Measurements from ENCODE around the gene WDR26. TPM values are rescaled to one million over a fixed set of nuclear protein-coding genes. Genes with fewer than 3 reads are reported as not detected.
A peak's percentile ranks its signal among the peaks of the same experiment; 100 is the strongest.

Gene WDR26
- total RNA-seq, 1 experiment from 2014 or later = 81.4 TPM

GRCh38 chr1:224357626-224358124 is 76.9 kb downstream of the WDR26 start:
- Histone ChIP-seq H3K23ac (ENCODE audit: insufficient read length, low read depth, low read length) (no peak overlapping the region), H3K4me2 (ENCODE audit: insufficient read depth, insufficient read length, low read length) (peak overlapping the region; percentile 71), H2BK15ac (ENCODE audit: low read depth, low read length) (no peak overlapping the region), H4K20me1 (ENCODE audit: control insufficient read depth, insufficient read depth, insufficient read length) (no peaks in the 10 kb centered on the region), H3K14ac (ENCODE audit: insufficient read depth, low read length) (no peak overlapping the region), H2BK20ac (ENCODE audit: low read depth, low read length, poor library complexity, severe bottlenecking) (no peak overlapping the region), H3K79me1 (ENCODE audit: insufficient read depth, low read depth, low read length, poor library complexity, severe bottlenecking) (peaks cover 7% of the 10 kb centered on the region), H2BK120ac (ENCODE audit: low read depth, low read length, poor library complexity, severe bottlenecking) (no peak overlapping the region), H3K79me2 (ENCODE audit: insufficient read depth, low read length) (peaks cover 17% of the 10 kb centered on the region; the same call in 1 of the 2 replicates), H3K9me3 (ENCODE audit: control insufficient read depth, low read depth, low read length) (no peaks in the 10 kb centered on the region), H3K4ac (ENCODE audit: low read depth, low read length) (no peak overlapping the region), H3K9ac (ENCODE audit: extremely low read depth, insufficient read length, low read length) (peak overlapping the region; percentile 59), H3K4me1 (ENCODE audit: insufficient read depth, low read length) (peaks cover 2% of the 10 kb centered on the region; the same call in 1 of the 2 replicates), H4K8ac (replicated peaks; ENCODE audit: insufficient read length, low read depth, low read length) (no peak overlapping the region), H4K5ac (ENCODE audit: insufficient read length, low read depth, low read length) (no peak overlapping the region), H2BK5ac (ENCODE audit: insufficient read length, low read length) (no peak overlapping the region), H4K91ac (ENCODE audit: insufficient read length, low read depth, low read length) (no peak overlapping the region), H3T11ph (ENCODE audit: low read length) (no peak overlapping the region), H3K18ac (ENCODE audit: insufficient read length, low read depth, low read length) (no peak overlapping the region), H2AK5ac (ENCODE audit: insufficient read length, low read length) (no peak overlapping the region), H3K23me2 (ENCODE audit: insufficient read length, low read depth, low read length, poor library complexity, severe bottlenecking) (no peaks in the 10 kb centered on the region), H3K56ac (ENCODE audit: insufficient read length, low read depth, low read length) (no peak overlapping the region), H3K27ac (ENCODE audit: insufficient read length, low read depth, low read length) (no peak overlapping the region), H2BK12ac (ENCODE audit: insufficient read length, low read depth, low read length) (no peak overlapping the region), H3K27me3 (ENCODE audit: insufficient read depth, low read length) (no peaks in the 10 kb centered on the region), H2AFZ (ENCODE audit: low read length) (no peak overlapping the region)
- Mint-ChIP-seq H3K9me3 (peaks cover 0 to 5% of the 10 kb centered on the region in 2 experiments; a peak in 3 of 5 replicates), H3K27me3 (ENCODE audit: low read depth) (no peaks in the 10 kb centered on the region), H3K4me3 (peak overlapping the region; percentile 89 to 93), H3K4me1 (peaks cover 20 to 24% of the 10 kb centered on the region in 2 experiments), H3K27ac (peak overlapping the region; percentile 3 to 37 (median 8); a peak in 4 of 7 replicates), H3K36me3 (ENCODE audit: insufficient read depth in 1 of 3, low read depth in 3 of 3) (peaks cover 5 to 30% (median 18%) of the 10 kb centered on the region in 3 experiments)
- no CpG with 5 or more reads among the region's 9 CpGs for WGBS (ENCODE audit: extremely low coverage, insufficient read length, low lambda C conversion rate)
- no peak for DNase-seq
- no peak for TF ChIP-seq CTCF (conservative IDR thresholded peaks at IDR 0.05)

Measured in H9 (cell line).